H9 (cell line): ENCODE results near the gene PLEKHG3. TPM values are rescaled to one million over a fixed set of nuclear protein-coding genes. Genes with fewer than 3 reads are reported as not detected.
A peak's percentile ranks its signal among the peaks of the same experiment; 100 is the strongest.

Experiments
- DNase-seq: peaks from one replicate; pipeline ENCODE4 v3.0.0-alpha.2; 2017
- H2AFZ ChIP-seq: one replicate; pipeline ENCODE4 v1.6.1; 2013; ENCODE audit warnings: mild to moderate bottlenecking, low read length, control low read depth, moderate library complexity
- H2AK5ac ChIP-seq: 2 replicates; pipeline ENCODE4 v1.6.1; 2013; ENCODE audit warnings: low read length, control low read depth, mixed read lengths; ENCODE audit not compliant: insufficient read length
- H2BK120ac ChIP-seq: one replicate; pipeline ENCODE4 v1.6.1; 2013; ENCODE audit warnings: low read depth, mild to moderate bottlenecking, low read length, control low read depth, inconsistent platforms; ENCODE audit not compliant: poor library complexity, severe bottlenecking
- H2BK12ac ChIP-seq: 2 replicates; pipeline ENCODE4 v1.6.1; 2013; ENCODE audit warnings: low read length, control low read depth, mixed read lengths, low read depth; ENCODE audit not compliant: insufficient read length
- H2BK15ac ChIP-seq: 2 replicates; pipeline ENCODE4 v1.6.1; 2013; ENCODE audit warnings: low read depth, low read length, control low read depth
- H2BK20ac ChIP-seq: one replicate; pipeline ENCODE4 v1.6.1; 2013; ENCODE audit warnings: low read depth, mild to moderate bottlenecking, low read length, control low read depth, inconsistent platforms; ENCODE audit not compliant: poor library complexity, severe bottlenecking
- H2BK5ac ChIP-seq: 2 replicates; pipeline ENCODE4 v1.6.1; 2013; ENCODE audit warnings: low read length, control low read depth, mixed read lengths; ENCODE audit not compliant: insufficient read length
- H3K14ac ChIP-seq: 2 replicates; pipeline ENCODE4 v1.6.1; 2013; ENCODE audit warnings: low read length, control low read depth; ENCODE audit not compliant: insufficient read depth
- H3K18ac ChIP-seq: 2 replicates; pipeline ENCODE4 v1.6.1; 2013; ENCODE audit warnings: low read depth, mild to moderate bottlenecking, mixed read lengths, low read length, control low read depth; ENCODE audit not compliant: insufficient read length
- H3K23ac ChIP-seq: 2 replicates; pipeline ENCODE4 v1.6.1; 2013; ENCODE audit warnings: low read length, control low read depth, mixed read lengths, low read depth; ENCODE audit not compliant: insufficient read length
- H3K23me2 ChIP-seq: 2 replicates; pipeline ENCODE4 v1.6.1; 2013; ENCODE audit warnings: low read depth, mild to moderate bottlenecking, mixed read lengths, low read length, control low read depth; ENCODE audit not compliant: insufficient read length, poor library complexity, severe bottlenecking
- H3K27ac ChIP-seq: 2 replicates; pipeline ENCODE4 v1.5.1; 2013; ENCODE audit warnings: low read length, control low read depth, mixed read lengths, low read depth; ENCODE audit not compliant: insufficient read length
- H3K27me3 ChIP-seq: 2 replicates; pipeline ENCODE4 v1.6.1; 2013; ENCODE audit warnings: low read length, control low read depth, inconsistent platforms; ENCODE audit not compliant: insufficient read depth
- H3K4ac ChIP-seq: 2 replicates; pipeline ENCODE4 v1.6.1; 2013; ENCODE audit warnings: low read depth, mild to moderate bottlenecking, control low read depth, inconsistent platforms, low read length, moderate library complexity
- H3K4me1 ChIP-seq: 2 replicates; pipeline ENCODE4 v1.6.1; 2013; ENCODE audit warnings: low read length, control low read depth, inconsistent platforms; ENCODE audit not compliant: insufficient read depth
- H3K4me2 ChIP-seq: 2 replicates; pipeline ENCODE4 v1.6.1; 2013; ENCODE audit warnings: low read length, control low read depth, mixed read lengths; ENCODE audit not compliant: insufficient read length, insufficient read depth
- H3K56ac ChIP-seq: 2 replicates; pipeline ENCODE4 v1.6.1; 2013; ENCODE audit warnings: low read depth, mild to moderate bottlenecking, mixed read lengths, low read length, control low read depth; ENCODE audit not compliant: insufficient read length
- H3K79me1 ChIP-seq: 2 replicates; pipeline ENCODE4 v1.6.1; 2013; ENCODE audit warnings: low read depth, mild to moderate bottlenecking, moderate library complexity, low read length, control low read depth, inconsistent platforms; ENCODE audit not compliant: insufficient read depth, poor library complexity, severe bottlenecking
- H3K79me2 ChIP-seq: 2 replicates; pipeline ENCODE4 v1.6.1; 2013; ENCODE audit warnings: low read length, control low read depth, inconsistent platforms; ENCODE audit not compliant: insufficient read depth
- H3K9ac ChIP-seq: 2 replicates; pipeline ENCODE4 v1.6.1; 2013; ENCODE audit warnings: low read length, control low read depth, mixed read lengths; ENCODE audit not compliant: insufficient read length; ENCODE audit errors: extremely low read depth
- H3K9me3 ChIP-seq: one replicate; pipeline ENCODE4 v1.6.1; 2013; ENCODE audit warnings: low read depth, low read length, inconsistent platforms; ENCODE audit not compliant: control insufficient read depth
- H3T11ph ChIP-seq: one replicate; pipeline ENCODE4 v1.6.1; 2013; ENCODE audit warnings: mild to moderate bottlenecking, low read length, control low read depth, inconsistent platforms
- H4K20me1 ChIP-seq: one replicate; pipeline ENCODE4 v1.6.1; 2013; ENCODE audit not compliant: control insufficient read depth, insufficient read length, insufficient read depth
- H4K5ac ChIP-seq: 2 replicates; pipeline ENCODE4 v1.6.1; 2013; ENCODE audit warnings: low read depth, mild to moderate bottlenecking, mixed read lengths, low read length, control low read depth; ENCODE audit not compliant: insufficient read length
- H4K8ac ChIP-seq: replicated peaks from 2 replicates; pipeline ENCODE4 v1.6.1; 2013; ENCODE audit warnings: low read length, control low read depth, mixed read lengths, low read depth; ENCODE audit not compliant: insufficient read length
- H4K91ac ChIP-seq: 2 replicates; pipeline ENCODE4 v1.6.1; 2013; ENCODE audit warnings: low read depth, mild to moderate bottlenecking, moderate library complexity, mixed read lengths, low read length, control low read depth; ENCODE audit not compliant: insufficient read length
- H3K27ac Mint-ChIP-seq, 3 experiments: 2 replicates in 2 of 3; 3 replicates in 1 of 3; pipeline ENCODE4 v1.8.0; 2020 to 2021; ENCODE audit warnings: mixed read lengths in 3 of 3, mild to moderate bottlenecking in 1 of 3, moderate library complexity in 1 of 3
- H3K27me3 Mint-ChIP-seq: 2 replicates; pipeline ENCODE4 v1.8.0; 2021; ENCODE audit warnings: low read depth, mild to moderate bottlenecking, moderate library complexity, mixed read lengths
- H3K36me3 Mint-ChIP-seq, 3 experiments: 2 replicates in 2 of 3; 3 replicates in 1 of 3; pipeline ENCODE4 v1.8.0; 2020 to 2021; ENCODE audit warnings: low read depth in 3 of 3, mixed read lengths in 3 of 3; ENCODE audit not compliant: insufficient read depth in 1 of 3
- H3K4me1 Mint-ChIP-seq, 2 experiments: 2 replicates each; pipeline ENCODE4 v1.8.0; 2020; ENCODE audit warnings: mixed read lengths in 2 of 2
- H3K4me3 Mint-ChIP-seq, 2 experiments: 2 replicates in 1 of 2; 3 replicates in 1 of 2; pipeline ENCODE4 v1.8.0; 2020 to 2021; ENCODE audit warnings: mild to moderate bottlenecking in 2 of 2, mixed read lengths in 2 of 2, moderate library complexity in 1 of 2
- H3K9me3 Mint-ChIP-seq, 2 experiments: 2 replicates in 1 of 2; 3 replicates in 1 of 2; pipeline ENCODE4 v1.8.0; 2020; ENCODE audit warnings: mild to moderate bottlenecking in 2 of 2, mixed read lengths in 2 of 2, moderate library complexity in 1 of 2
- WGBS: extraction: QIAGEN DNeasy Blood & Tissue Kit; methylation state at CpG from one replicate; pipeline ENCODE4 v1.1.7; 2013; ENCODE audit warnings: missing lambda C conversion rate, low lambda C conversion rate, mixed read lengths; ENCODE audit not compliant: insufficient read length; ENCODE audit errors: extremely low coverage; 5-methylcytosine and 5-hydroxymethylcytosine counted together
- total RNA-seq: library from RNA; stranded (reverse); gene quantifications from 2 replicates; pipeline ENCODE4 v1.2.1, GENCODE V29; 2021
- TF ChIP-seq, protein P1 (sequence below): fragments of 200-600 bp; sonication (generic); conservative IDR thresholded peaks from 3 replicates; pipeline ENCODE4 v1.8.0; 2021; ENCODE audit warnings: antibody characterized with exemption, mild to moderate bottlenecking

The PLEKHG3 gene
- total RNA-seq, 1 experiment from 2014 or later, result 48.5 TPM

- H4K5ac ChIP-seq, result no peak overlapping the region
- H2AFZ ChIP-seq, result no peak overlapping the region
- no peak overlapping the region for H2AK5ac ChIP-seq
- peak overlapping the region; percentile 69 for H3K18ac ChIP-seq
- TF ChIP-seq, protein P1, sequence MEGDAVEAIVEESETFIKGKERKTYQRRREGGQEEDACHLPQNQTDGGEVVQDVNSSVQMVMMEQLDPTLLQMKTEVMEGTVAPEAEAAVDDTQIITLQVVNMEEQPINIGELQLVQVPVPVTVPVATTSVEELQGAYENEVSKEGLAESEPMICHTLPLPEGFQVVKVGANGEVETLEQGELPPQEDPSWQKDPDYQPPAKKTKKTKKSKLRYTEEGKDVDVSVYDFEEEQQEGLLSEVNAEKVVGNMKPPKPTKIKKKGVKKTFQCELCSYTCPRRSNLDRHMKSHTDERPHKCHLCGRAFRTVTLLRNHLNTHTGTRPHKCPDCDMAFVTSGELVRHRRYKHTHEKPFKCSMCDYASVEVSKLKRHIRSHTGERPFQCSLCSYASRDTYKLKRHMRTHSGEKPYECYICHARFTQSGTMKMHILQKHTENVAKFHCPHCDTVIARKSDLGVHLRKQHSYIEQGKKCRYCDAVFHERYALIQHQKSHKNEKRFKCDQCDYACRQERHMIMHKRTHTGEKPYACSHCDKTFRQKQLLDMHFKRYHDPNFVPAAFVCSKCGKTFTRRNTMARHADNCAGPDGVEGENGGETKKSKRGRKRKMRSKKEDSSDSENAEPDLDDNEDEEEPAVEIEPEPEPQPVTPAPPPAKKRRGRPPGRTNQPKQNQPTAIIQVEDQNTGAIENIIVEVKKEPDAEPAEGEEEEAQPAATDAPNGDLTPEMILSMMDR, result no peak
- H3K23me2 ChIP-seq, result peaks cover 36% of the 10 kb centered on the region
- no peak overlapping the region for H3K23ac ChIP-seq
- no peaks in the 10 kb centered on the region for H3K79me1 ChIP-seq
- peaks cover 0 to 2% (median under 1%) of the 10 kb centered on the region in 3 experiments; a peak in 5 of 7 replicates for H3K36me3 Mint-ChIP-seq
- H4K91ac ChIP-seq, result no peak overlapping the region
- no peak overlapping the region for H3T11ph ChIP-seq
- H4K8ac ChIP-seq, result no peak overlapping the region
- H4K20me1 ChIP-seq, result no peaks in the 10 kb centered on the region
- H3K79me2 ChIP-seq, result peaks cover 10% of the 10 kb centered on the region; the same call in 1 of the 2 replicates
- no peak overlapping the region for H3K27ac ChIP-seq
- peaks cover 24% of the 10 kb centered on the region for H3K4me1 ChIP-seq
- no peaks in the 10 kb centered on the region for H3K9me3 ChIP-seq
- H3K14ac ChIP-seq, result peak overlapping the region; percentile 84
- H2BK12ac ChIP-seq, result no peak overlapping the region
- H3K27ac Mint-ChIP-seq, result peak overlapping the region in 1 of 3 experiments; percentile 94; a peak in 1 of 7 replicates
- peak overlapping the region; percentile 73 for H3K9ac ChIP-seq
- no peak overlapping the region for H2BK120ac ChIP-seq
- H3K27me3 ChIP-seq, result no peaks in the 10 kb centered on the region
- peak overlapping the region; percentile 93 for H3K4me2 ChIP-seq
- H3K4ac ChIP-seq, result no peak overlapping the region
- H3K4me1 Mint-ChIP-seq, result peaks cover 81% of the 10 kb centered on the region in 2 experiments
- WGBS, result no CpG with 5 or more reads among the region's 51 CpGs
- no peak overlapping the region for H2BK20ac ChIP-seq
- no peak overlapping the region for H3K56ac ChIP-seq
- no peak overlapping the region for H2BK5ac ChIP-seq
- H3K27me3 Mint-ChIP-seq, result peaks cover 5% of the 10 kb centered on the region; the same call in 1 of the 2 replicates
- peak overlapping the region; percentile 77 to 87 for H3K4me3 Mint-ChIP-seq
- H2BK15ac ChIP-seq, result no peak overlapping the region
- DNase-seq, result no peak
- H3K9me3 Mint-ChIP-seq, result peaks cover 0 to 3% of the 10 kb centered on the region in 2 experiments; a peak in 1 of 5 replicates
These were observed 638 bp downstream of the PLEKHG3 start for GRCh38 chr14:64704743-64705380.
